Transverse colon (tissue), 3 donors: Measurements from ENCODE around the gene FHIP1B.

Source experiments
- CTCF ChIP-seq, 5 experiments: fragments of 200-600 bp in 3 of 5; fragments of 450-650 bp in 2 of 5; sonication (generic) in 3 of 5; IDR thresholded peaks; 1 replicate in 2 of 5; 2 replicates in 3 of 5; pipeline ENCODE4 v1.5.1; 2016 to 2017; ENCODE audit warnings: antibody characterized with exemption in 5 of 5, inconsistent platforms in 3 of 5, mild to moderate bottlenecking in 2 of 5, moderate library complexity in 1 of 5
- EP300 ChIP-seq: sonication (generic); formaldehyde crosslinking; IDR thresholded peaks from one replicate; pipeline ENCODE4 v1.6.1; 2017; ENCODE audit warnings: antibody characterized with exemption, low read depth
- POLR2A ChIP-seq: fragments of 450-650 bp; IDR thresholded peaks from one replicate; pipeline ENCODE4 v1.6.1; 2016; ENCODE audit warnings: antibody characterized with exemption, mild to moderate bottlenecking, moderate library complexity

GRCh38 chr11:6223854-6224253, 10.6 kb downstream of the FHIP1B start:
- TF ChIP-seq POLR2A = no peak
- no peak for TF ChIP-seq CTCF (IDR thresholded peaks at IDR 0.05)
- TF ChIP-seq EP300 = no peak
